ENCODE measurements around the gene HOXB8. TPM values are rescaled to one million over a fixed set of nuclear protein-coding genes. Genes with fewer than 3 reads are reported as not detected.
A peak's percentile ranks its signal among the peaks of the same experiment; 100 is the strongest.

Gene HOXB8
- polyA plus RNA-seq, 1 donor from 2014 or later, result not detected

DNA sequence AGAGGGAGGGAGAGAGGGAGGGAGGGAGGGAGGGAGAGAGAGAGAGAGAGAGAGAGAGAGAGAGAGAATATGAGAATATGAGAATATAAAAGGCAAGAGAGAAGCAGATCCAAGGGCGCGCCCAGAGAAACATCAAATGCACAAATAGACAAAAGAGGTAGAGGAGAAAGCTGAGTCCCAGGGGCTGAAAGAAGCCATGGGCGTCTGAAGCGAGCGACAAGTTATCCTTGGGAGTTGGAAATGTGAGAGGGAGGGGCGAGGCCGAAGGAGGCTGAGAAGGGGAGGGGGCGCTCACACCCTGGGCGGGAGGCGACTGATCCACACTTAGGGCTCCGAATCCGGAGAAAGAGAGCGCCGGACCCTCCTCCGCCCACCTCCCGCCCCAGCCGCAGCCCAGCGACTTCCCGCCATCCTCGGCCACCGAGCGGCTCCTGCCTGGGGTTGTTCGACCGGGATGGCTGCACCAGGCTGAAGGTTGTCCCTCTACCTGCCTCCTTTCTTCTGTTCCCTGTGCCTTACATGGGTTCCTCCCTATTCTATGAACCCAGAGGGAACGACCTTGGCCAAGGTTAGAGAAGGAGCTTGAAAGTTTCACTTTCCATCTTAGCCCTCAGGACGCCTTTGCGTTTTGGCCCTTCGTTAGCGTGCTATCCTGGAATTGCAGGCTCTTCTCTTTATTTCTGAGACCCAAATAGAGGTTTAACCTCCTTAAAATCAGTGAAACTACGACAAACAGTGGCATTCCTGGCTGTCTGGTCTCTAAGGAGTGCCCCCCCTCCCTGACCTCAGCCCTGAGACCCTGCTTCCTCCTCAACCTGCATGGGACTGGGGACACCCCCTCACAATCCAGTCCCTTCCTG is 32.2 kb upstream of the HOXB8 start:
- Histone ChIP-seq H4K20me1 (ENCODE audit: insufficient read depth) (no peaks in the 10 kb centered on the region), H3F3A (ENCODE audit: insufficient read depth, low read length, poor library complexity, severe bottlenecking) (no peaks in the 10 kb centered on the region), H2AFZ (ENCODE audit: low read depth, low read length) (no peak overlapping the region), H3K9ac (ENCODE audit: low read length) (no peak overlapping the region), H3K4me3 (ENCODE audit: low read length) (no peak overlapping the region), H3K79me2 (replicated peaks; ENCODE audit: insufficient read depth, low read length) (no peaks in the 10 kb centered on the region), H3K9me2 (ENCODE audit: insufficient read depth, low read length) (no peaks in the 10 kb centered on the region), H3K27me3 (ENCODE audit: insufficient read depth, low read depth, low read length) (peaks cover 86% of the 10 kb centered on the region), H3K36me3 (ENCODE audit: insufficient read depth, low read length) (no peaks in the 10 kb centered on the region), H3K9me3 (ENCODE audit: low read length) (peaks cover 4% of the 10 kb centered on the region), H3K27ac (ENCODE audit: low read length) (no peak overlapping the region), H3K4me2 (ENCODE audit: low read length) (no peak overlapping the region)
- TF ChIP-seq EZH2 (IDR thresholded peaks at IDR 0.05; ENCODE audit: borderline replicate concordance, insufficient read depth, low read length, poor library complexity, severe bottlenecking) (peak; percentile 48), RAD21 (conservative IDR thresholded peaks at IDR 0.05) (no peak)

GRCh38 chr17:48646183-48647102 is 31.4 kb upstream of the HOXB8 start:
- H3K79me2 ChIP-seq (replicated peaks; ENCODE audit: insufficient read depth, low read length), result no peaks in the 10 kb centered on the region
- H3K27ac ChIP-seq (ENCODE audit: low read length), result no peak overlapping the region
- no peaks in the 10 kb centered on the region for H4K20me1 ChIP-seq (ENCODE audit: insufficient read depth)
- H3K9me3 ChIP-seq (ENCODE audit: low read length), result peaks cover 4% of the 10 kb centered on the region
- no peak overlapping the region for H3K9ac ChIP-seq (ENCODE audit: low read length)
- peak overlapping the region; percentile 7 for H3K4me3 ChIP-seq (ENCODE audit: low read length)
- H2AFZ ChIP-seq (ENCODE audit: low read depth, low read length), result no peak overlapping the region
- no peaks in the 10 kb centered on the region for H3K36me3 ChIP-seq (ENCODE audit: insufficient read depth, low read length)
- H3K9me2 ChIP-seq (ENCODE audit: insufficient read depth, low read length), result no peaks in the 10 kb centered on the region
- TF ChIP-seq SMC3 (conservative IDR thresholded peaks at IDR 0.05; ENCODE audit: poor library complexity), result no peak
- TF ChIP-seq RAD21 (conservative IDR thresholded peaks at IDR 0.05), result no peak
- no peak for TF ChIP-seq POLR2AphosphoS5 (IDR thresholded peaks at IDR 0.05)
- TF ChIP-seq EZH2 (IDR thresholded peaks at IDR 0.05; ENCODE audit: borderline replicate concordance, insufficient read depth, low read length, poor library complexity, severe bottlenecking), result peak; percentile 32
- TF ChIP-seq EP300 (conservative IDR thresholded peaks at IDR 0.05; ENCODE audit: poor library complexity, severe bottlenecking), result no peak
- H3F3A ChIP-seq (ENCODE audit: insufficient read depth, low read length, poor library complexity, severe bottlenecking), result no peaks in the 10 kb centered on the region
- no peak overlapping the region for H3K4me2 ChIP-seq (ENCODE audit: low read length)
- peaks cover 91% of the 10 kb centered on the region for H3K27me3 ChIP-seq (ENCODE audit: insufficient read depth, low read depth, low read length)

GRCh38 chr17:48645639-48646182 is 30.6 kb upstream of the HOXB8 start:
- no peaks in the 10 kb centered on the region for H3K36me3 ChIP-seq (ENCODE audit: insufficient read depth, low read length)
- H4K20me1 ChIP-seq (ENCODE audit: insufficient read depth), result no peaks in the 10 kb centered on the region
- H2AFZ ChIP-seq (ENCODE audit: low read depth, low read length), result no peak overlapping the region
- H3K9ac ChIP-seq (ENCODE audit: low read length), result no peak overlapping the region
- H3K4me2 ChIP-seq (ENCODE audit: low read length), result no peak overlapping the region
- H3K9me3 ChIP-seq (ENCODE audit: low read length), result peaks cover 4% of the 10 kb centered on the region
- no peaks in the 10 kb centered on the region for H3K79me2 ChIP-seq (replicated peaks; ENCODE audit: insufficient read depth, low read length)
- H3F3A ChIP-seq (ENCODE audit: insufficient read depth, low read length, poor library complexity, severe bottlenecking), result no peaks in the 10 kb centered on the region
- TF ChIP-seq TAF1 (IDR thresholded peaks at IDR 0.05; ENCODE audit: low read depth) (no peak), SMC3 (conservative IDR thresholded peaks at IDR 0.05; ENCODE audit: poor library complexity) (no peak), POLR2AphosphoS5 (IDR thresholded peaks at IDR 0.05) (no peak), MXI1 (conservative IDR thresholded peaks at IDR 0.05; ENCODE audit: poor library complexity, severe bottlenecking) (no peak), EZH2 (IDR thresholded peaks at IDR 0.05; ENCODE audit: borderline replicate concordance, insufficient read depth, low read length, poor library complexity, severe bottlenecking) (no peak), RAD21 (conservative IDR thresholded peaks at IDR 0.05) (no peak), EP300 (conservative IDR thresholded peaks at IDR 0.05; ENCODE audit: poor library complexity, severe bottlenecking) (no peak)
- TF ChIP-seq, protein P1, sequence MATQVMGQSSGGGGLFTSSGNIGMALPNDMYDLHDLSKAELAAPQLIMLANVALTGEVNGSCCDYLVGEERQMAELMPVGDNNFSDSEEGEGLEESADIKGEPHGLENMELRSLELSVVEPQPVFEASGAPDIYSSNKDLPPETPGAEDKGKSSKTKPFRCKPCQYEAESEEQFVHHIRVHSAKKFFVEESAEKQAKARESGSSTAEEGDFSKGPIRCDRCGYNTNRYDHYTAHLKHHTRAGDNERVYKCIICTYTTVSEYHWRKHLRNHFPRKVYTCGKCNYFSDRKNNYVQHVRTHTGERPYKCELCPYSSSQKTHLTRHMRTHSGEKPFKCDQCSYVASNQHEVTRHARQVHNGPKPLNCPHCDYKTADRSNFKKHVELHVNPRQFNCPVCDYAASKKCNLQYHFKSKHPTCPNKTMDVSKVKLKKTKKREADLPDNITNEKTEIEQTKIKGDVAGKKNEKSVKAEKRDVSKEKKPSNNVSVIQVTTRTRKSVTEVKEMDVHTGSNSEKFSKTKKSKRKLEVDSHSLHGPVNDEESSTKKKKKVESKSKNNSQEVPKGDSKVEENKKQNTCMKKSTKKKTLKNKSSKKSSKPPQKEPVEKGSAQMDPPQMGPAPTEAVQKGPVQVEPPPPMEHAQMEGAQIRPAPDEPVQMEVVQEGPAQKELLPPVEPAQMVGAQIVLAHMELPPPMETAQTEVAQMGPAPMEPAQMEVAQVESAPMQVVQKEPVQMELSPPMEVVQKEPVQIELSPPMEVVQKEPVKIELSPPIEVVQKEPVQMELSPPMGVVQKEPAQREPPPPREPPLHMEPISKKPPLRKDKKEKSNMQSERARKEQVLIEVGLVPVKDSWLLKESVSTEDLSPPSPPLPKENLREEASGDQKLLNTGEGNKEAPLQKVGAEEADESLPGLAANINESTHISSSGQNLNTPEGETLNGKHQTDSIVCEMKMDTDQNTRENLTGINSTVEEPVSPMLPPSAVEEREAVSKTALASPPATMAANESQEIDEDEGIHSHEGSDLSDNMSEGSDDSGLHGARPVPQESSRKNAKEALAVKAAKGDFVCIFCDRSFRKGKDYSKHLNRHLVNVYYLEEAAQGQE (IDR thresholded peaks at IDR 0.05; ENCODE audit: borderline replicate concordance), result no peak
- TF ChIP-seq, protein P2, sequence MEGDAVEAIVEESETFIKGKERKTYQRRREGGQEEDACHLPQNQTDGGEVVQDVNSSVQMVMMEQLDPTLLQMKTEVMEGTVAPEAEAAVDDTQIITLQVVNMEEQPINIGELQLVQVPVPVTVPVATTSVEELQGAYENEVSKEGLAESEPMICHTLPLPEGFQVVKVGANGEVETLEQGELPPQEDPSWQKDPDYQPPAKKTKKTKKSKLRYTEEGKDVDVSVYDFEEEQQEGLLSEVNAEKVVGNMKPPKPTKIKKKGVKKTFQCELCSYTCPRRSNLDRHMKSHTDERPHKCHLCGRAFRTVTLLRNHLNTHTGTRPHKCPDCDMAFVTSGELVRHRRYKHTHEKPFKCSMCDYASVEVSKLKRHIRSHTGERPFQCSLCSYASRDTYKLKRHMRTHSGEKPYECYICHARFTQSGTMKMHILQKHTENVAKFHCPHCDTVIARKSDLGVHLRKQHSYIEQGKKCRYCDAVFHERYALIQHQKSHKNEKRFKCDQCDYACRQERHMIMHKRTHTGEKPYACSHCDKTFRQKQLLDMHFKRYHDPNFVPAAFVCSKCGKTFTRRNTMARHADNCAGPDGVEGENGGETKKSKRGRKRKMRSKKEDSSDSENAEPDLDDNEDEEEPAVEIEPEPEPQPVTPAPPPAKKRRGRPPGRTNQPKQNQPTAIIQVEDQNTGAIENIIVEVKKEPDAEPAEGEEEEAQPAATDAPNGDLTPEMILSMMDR (IDR thresholded peaks at IDR 0.05; ENCODE audit: poor library complexity, severe bottlenecking), result no peak
- H3K4me3 ChIP-seq (ENCODE audit: low read length), result no peak overlapping the region
- no peaks in the 10 kb centered on the region for H3K9me2 ChIP-seq (ENCODE audit: insufficient read depth, low read length)
- H3K27ac ChIP-seq (ENCODE audit: low read length), result no peak overlapping the region
- peaks cover 98% of the 10 kb centered on the region for H3K27me3 ChIP-seq (ENCODE audit: insufficient read depth, low read depth, low read length)

Data from neural cell (in vitro differentiated cells).